ENCODE data around the gene DNAAF2.

The DNAAF2 gene

DNA sequence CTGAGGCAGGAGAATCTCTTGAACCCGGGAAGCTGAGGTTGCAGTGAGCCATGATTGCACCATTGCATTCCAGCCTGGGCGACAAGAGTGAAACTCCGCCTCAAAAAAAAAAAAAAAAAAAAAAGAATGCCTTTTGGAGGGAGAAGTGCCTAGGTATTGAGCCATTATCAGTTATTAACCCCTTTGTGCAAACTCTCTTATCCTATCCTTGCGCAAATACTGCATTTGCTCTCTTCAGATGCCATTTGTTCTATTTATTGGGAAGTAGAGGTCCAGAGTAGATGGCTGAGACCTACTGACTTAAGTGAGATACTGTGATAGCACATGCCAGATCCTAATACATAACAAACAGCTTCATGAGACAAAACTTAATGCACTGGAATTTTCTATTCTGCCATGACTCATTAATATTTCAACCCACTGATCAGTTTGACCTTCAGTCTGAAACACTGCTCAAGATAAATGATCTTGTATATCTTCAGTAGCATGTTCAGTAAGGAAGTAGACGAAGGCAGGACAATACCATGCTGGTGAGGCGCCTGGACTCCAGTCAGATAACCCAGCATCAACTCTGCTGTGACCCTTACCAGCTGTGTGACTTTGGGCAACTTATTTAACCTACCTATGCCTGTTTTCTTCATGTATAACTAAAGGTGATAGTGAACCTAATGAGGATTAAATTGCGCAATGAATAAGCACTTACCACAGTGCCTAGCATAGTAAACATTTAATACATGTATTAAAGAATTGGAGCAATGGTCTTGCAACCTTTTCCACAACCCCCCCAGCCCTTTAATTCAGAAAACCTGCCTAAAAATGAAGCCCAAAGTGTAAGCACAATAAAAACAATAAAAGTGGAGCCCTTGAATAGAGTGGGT, 5.7 kb upstream of the DNAAF2 start:
- DNase-seq: no peak
- H3K27ac ChIP-seq: no peak overlapping the region
- TF ChIP-seq, protein P1, sequence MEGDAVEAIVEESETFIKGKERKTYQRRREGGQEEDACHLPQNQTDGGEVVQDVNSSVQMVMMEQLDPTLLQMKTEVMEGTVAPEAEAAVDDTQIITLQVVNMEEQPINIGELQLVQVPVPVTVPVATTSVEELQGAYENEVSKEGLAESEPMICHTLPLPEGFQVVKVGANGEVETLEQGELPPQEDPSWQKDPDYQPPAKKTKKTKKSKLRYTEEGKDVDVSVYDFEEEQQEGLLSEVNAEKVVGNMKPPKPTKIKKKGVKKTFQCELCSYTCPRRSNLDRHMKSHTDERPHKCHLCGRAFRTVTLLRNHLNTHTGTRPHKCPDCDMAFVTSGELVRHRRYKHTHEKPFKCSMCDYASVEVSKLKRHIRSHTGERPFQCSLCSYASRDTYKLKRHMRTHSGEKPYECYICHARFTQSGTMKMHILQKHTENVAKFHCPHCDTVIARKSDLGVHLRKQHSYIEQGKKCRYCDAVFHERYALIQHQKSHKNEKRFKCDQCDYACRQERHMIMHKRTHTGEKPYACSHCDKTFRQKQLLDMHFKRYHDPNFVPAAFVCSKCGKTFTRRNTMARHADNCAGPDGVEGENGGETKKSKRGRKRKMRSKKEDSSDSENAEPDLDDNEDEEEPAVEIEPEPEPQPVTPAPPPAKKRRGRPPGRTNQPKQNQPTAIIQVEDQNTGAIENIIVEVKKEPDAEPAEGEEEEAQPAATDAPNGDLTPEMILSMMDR (IDR thresholded peaks at IDR 0.05): no peak
- H3K36me3 ChIP-seq: peaks cover 0 to 3% (median 0%) of the 10 kb centered on the region in 3 donors
- H3K27me3 ChIP-seq: no peaks in the 10 kb centered on the region
- H3K9me3 ChIP-seq: no peaks in the 10 kb centered on the region
- H3K4me1 ChIP-seq: peaks cover 0 to 45% (median 5%) of the 10 kb centered on the region in 4 donors
- H3K4me3 ChIP-seq: no peak overlapping the region
- intact Hi-C loops (cut with DNase I; ENCODE audit: low total_unique reads): no loop called here

DNA sequence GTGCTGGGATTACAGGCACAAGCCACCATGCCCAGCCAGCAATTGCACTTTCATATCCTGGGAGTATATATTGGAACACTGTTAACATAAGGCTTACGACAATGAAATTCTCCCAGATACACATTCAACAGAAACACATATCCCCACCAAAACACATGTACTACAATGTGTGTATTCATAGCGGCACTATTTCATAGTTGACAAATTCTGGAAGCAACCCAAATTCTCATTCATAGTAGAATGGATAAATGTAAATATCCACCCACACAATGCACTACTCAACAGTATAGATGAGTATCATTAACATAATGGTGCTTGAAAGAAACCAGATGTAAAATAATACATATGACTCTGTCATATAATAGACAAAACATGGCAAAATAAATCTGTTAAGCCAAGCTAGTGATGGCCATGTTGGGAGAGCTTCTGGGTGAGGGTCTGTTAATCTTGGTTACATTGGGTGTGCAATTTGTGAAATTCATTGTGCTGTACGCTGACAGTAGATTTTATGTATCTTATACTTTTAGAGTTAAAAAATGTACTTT, 2.6 kb upstream of the DNAAF2 start:
- no peak for DNase-seq
- H3K4me3 ChIP-seq: no peak overlapping the region
- H3K9me3 ChIP-seq: no peaks in the 10 kb centered on the region
- H3K4me1 ChIP-seq: peaks cover 0 to 49% (median 10%) of the 10 kb centered on the region in 4 donors
- peaks cover 0 to 3% (median 0%) of the 10 kb centered on the region in 3 donors for H3K36me3 ChIP-seq
- TF ChIP-seq, protein P1 (IDR thresholded peaks at IDR 0.05): no peak
- H3K27ac ChIP-seq: no peak overlapping the region
- H3K27me3 ChIP-seq: no peaks in the 10 kb centered on the region
- intact Hi-C loops (cut with DNase I; ENCODE audit: low total_unique reads): loop anchor here (10.0 kb wide), 1 partner anchor 477 kb away; the partner anchor contains the start of gene VCPKMT

DNA sequence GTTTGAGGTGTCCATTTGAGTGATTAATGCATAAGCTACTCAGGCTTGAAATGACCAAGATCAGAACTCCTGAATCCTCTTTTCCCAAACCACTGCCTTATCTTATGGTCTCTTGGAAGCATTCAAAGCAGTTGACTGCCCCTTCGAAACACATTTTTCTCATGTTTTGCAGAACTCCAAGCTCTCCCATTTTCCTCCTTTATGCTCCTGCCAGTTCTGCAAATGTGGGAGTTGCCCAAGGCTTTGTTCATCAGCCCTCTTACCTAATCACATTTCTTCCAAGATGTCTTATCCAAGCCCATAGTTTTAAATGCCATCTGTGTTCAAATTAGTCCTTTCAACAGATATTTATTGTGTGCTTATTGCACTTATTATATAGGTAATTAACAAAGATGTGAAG, 1.8 kb upstream of the DNAAF2 start:
- intact Hi-C loops (cut with DNase I; ENCODE audit: low total_unique reads): loop anchor here (10.0 kb wide), 1 partner anchor 478 kb away; the partner anchor contains the start of gene VCPKMT
- no peak overlapping the region for H3K4me3 ChIP-seq
- H3K27ac ChIP-seq: no peak overlapping the region
- no peaks in the 10 kb centered on the region for H3K27me3 ChIP-seq
- TF ChIP-seq, protein P1 (IDR thresholded peaks at IDR 0.05): no peak
- no peak for DNase-seq
- no peaks in the 10 kb centered on the region for H3K9me3 ChIP-seq
- H3K36me3 ChIP-seq: peaks cover 0 to 3% (median 0%) of the 10 kb centered on the region in 3 donors
- peaks cover 0 to 47% (median 18%) of the 10 kb centered on the region in 4 donors for H3K4me1 ChIP-seq

DNA sequence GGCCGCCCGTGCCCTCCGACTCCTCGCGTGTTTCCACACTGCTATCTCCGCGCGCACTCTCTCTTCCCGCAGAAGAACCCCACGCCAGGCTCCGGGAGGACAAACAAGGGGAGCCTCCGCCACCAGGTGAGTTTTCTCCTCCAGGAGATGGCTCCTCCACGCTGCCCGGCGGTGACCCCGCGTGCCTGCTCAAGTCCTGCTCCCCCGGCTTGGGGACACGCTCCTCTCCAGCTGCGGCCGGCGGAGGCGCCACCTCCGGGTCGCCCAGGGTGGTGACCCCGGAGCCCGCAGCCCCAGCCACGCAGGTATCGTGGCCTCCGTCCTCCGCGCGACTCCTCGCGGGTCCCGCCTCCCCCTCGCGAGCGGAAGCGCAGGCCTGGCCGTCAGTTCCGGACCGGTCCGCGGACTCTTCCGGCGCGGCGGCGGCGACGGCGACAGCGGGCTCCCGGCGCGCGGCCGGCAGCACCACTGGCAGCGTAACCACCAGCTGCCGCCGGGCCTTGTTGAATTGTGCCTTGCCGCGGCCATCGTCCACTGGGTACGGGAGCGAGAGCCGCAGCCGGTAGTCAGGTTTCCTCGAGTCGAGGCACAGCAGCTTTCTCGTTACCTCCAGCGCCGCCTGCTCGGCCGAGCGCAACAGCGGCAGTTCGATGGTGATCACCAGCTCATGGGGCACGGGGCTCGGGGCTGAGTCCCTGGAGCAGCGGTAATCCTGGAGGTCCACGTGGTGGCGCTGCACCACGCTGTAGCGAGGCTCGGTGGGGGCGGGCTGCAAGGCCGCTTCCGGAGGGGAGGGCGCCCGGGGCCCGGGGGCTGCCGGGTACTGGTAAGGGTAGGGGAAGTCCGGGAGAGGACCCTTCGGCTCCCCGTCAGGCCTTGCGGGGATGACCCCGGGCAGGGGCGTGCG, 1.2 kb downstream of the DNAAF2 start:
- DNase-seq: peak; percentile 91 to 96
- H3K27me3 ChIP-seq: no peaks in the 10 kb centered on the region
- TF ChIP-seq, protein P1 (IDR thresholded peaks at IDR 0.05): peak; percentile 73 to 83
- peaks cover 0 to 12% (median 0%) of the 10 kb centered on the region in 3 donors for H3K36me3 ChIP-seq
- intact Hi-C loops (cut with DNase I; ENCODE audit: low total_unique reads): loop anchor here (2.0 to 10.0 kb wide), 4 partner anchors 58 to 481 kb away; partner anchors contain the start of genes KLHDC1, KLHDC2, NEMF and VCPKMT
- peak overlapping the region; percentile 81 to 95 for H3K27ac ChIP-seq
- H3K4me1 ChIP-seq: peaks cover 0 to 47% (median 25%) of the 10 kb centered on the region in 4 donors
- no peaks in the 10 kb centered on the region for H3K9me3 ChIP-seq
- peak overlapping the region; percentile 73 to 88 for H3K4me3 ChIP-seq

All from tibial artery (tissue), 4 donors.